GM15510 (cell line): ENCODE results near the gene MOCS2.

ENCODE experiments used
- POLR2A ChIP-seq: IDR thresholded peaks from 3 replicates; pipeline ENCODE4 v1.6.1; 2011; ENCODE audit warnings: borderline replicate concordance; ENCODE audit not compliant: insufficient read length; ENCODE audit errors: extremely low read depth

Gene MOCS2

DNA sequence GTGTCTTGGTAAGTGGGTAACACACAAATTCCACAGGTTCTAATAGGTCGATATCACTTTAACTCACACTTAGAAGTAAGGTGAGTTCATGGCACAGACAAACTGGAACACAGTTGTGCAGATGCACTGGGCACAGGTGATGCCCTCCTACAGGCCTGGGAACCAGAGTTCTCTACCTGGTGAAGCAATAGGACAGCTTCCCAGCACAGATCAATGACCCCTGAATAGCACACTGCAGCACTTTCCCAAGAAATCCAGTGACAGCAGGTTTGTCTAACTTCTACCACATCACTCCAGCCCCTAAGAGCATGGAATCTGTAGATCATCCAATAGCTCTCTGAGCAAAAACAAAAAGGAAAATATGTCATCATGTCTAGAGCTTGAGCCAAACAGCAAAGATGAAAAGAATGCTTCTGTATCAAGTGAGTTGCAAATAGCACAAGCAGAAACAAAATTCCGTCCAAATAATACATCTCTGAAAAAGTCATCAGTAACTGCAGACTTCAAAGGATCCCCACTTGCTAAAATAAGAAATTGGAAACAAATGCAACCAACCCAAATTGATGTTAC lies 33.5 kb downstream of the MOCS2 start:
- no peak for TF ChIP-seq POLR2A

DNA sequence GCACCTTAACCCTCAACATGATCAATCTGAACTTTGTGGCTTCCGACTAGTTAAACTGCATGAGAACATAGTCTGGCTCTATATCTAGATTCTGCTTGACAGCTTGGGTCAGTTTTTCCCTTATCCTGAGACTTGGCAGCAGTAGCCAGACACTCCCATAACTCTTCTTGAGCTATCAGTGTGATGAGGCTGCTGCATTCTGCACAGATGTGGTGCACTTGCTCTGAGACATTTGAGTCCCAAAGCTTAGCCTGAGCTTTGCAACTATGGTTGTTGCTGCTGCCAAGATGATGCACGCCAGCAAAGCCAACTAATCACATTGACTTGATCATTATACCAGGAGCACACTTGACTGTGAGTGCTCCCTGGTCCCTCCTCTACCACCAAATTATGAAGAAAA lies 36.2 kb downstream of the MOCS2 start:
- no peak for TF ChIP-seq POLR2A

DNA sequence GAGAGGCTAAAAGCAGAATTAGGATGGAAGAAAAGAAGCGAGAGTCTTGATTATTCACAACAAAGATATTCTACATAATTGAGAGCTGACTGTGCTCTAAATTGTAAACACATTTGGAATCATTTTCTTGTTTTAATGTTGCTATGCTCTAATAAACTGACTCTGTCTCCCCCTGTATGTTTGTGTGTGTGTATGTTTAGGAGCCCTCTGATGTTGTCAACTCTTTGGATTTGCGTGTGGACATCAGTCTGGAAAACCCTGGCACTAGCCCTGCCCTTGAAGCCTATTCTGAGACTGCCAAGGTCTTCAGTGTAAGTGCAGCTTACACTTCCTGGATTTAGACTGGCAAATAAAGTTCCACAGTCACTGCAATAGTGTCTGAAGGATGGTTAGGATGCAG lies 37.8 kb downstream of the MOCS2 start:
- TF ChIP-seq POLR2A: no peak

DNA sequence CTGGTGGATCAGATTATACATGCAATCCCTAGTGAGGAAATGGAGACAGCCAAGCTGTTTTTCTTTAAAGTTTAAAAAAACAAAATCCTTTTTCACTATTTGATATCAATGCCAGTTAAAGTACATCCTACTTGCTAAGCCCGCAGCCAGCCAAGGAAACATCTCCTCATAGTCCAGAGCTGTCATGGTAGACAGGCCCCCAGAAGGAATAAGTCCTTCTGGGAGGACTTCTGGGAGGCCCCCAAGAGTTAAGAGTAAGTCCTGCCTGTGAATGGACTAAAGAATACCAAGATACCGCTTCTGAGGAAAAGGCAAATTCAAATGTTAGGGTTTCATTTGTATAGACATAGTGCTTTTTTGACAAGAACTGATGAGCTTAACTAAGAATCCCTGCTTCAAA lies 38.3 kb downstream of the MOCS2 start:
- TF ChIP-seq POLR2A: no peak

DNA sequence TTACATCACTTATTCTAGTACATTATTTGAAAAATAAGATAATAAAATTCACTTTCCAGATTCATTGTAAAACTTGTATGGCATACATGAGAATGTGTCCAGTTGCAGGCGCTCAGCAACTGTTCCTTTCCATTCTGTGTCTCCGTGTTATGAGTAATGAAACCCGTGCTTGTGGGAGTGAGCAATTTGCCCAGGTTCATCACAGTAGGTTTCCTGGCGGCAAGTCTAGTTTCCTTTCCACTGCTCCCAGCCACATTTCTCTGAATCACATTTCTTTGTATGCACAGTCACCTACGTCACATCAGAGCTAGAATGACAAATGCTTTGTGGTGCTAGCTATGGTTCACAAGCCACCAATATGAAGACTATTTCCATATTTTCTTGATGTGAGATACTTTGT lies 39.9 kb downstream of the MOCS2 start:
- no peak for TF ChIP-seq POLR2A

DNA sequence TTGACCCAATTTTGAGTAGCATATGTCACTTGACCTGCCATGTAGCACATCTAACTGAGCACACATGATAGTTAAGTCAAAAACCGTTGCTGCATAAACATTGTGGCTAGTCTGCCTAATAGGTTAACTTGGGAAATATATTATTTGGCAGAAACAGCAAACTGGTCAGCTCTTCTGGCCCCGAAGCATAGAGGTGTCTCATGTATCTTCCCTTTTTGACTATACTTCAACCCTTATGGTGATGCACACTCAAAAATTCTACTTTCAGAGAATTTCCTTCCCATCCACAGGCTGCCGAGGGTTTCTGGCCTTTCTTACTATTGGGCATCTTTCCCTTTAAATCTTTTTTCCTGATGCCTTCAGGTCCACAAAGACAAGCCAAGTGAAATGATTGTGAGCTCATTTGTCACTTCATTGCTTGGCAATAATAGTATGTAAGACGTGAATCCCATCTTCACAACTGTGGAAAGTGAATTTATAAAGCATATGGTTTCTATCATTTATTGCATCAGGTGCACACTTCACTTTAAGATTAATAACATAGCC lies 41.2 kb downstream of the MOCS2 start:
- TF ChIP-seq POLR2A: no peak

DNA sequence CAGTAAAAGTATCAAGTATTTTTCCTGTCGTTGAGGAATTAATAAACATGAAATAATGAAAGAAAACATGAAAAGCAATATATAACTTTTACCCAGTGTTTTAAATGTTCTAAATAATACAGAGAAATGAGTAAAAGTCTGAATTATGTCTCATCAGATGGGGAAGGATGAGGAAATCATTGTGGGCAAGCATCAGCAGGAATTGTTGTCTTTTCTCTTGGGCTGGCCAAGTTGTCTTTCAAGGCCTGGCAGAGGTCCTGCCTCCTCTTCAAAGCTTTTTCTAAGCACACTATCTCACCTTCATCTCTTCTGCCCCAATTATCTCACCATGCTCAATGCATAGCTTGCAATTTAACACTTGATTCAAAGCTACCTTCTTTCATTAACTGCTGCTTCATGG lies 41.9 kb downstream of the MOCS2 start:
- no peak for TF ChIP-seq POLR2A

DNA sequence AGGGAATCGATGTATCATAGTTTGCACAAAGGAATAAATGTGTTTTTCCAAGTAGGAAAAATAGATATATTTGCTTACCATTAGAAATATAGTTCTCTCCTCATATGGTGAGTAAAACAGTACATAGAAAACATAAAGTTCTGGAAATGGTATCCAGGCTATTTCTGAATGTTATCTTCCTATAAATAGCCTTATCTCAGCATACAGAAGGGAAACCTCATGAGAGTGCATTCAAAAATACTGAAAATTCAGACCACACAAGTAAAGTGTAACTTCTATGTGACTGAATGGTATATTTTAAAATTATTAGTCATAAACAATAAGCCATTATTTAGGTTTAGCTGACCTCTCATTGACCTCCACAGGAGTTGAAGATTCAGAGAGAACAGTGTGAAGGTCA lies 43.5 kb downstream of the MOCS2 start:
- TF ChIP-seq POLR2A: no peak

DNA sequence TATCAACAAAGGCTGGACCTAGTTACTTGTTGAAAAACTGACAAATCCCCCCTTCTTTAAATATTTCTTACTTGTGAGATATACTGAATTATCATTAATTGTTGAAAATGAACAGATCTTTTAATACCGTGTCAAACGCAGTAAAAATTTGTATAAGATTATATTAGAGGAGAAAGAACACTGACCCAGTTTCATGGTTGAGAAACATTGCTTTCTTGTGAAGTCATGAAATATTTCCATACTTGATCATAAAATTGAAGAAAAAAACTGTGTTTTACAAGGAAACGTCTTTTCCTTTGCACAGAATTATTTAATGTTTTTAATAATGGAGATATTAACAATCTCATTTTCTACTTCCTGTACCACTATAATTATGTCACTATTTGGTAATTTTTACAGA lies 45.8 kb downstream of the MOCS2 start:
- no peak for TF ChIP-seq POLR2A

DNA sequence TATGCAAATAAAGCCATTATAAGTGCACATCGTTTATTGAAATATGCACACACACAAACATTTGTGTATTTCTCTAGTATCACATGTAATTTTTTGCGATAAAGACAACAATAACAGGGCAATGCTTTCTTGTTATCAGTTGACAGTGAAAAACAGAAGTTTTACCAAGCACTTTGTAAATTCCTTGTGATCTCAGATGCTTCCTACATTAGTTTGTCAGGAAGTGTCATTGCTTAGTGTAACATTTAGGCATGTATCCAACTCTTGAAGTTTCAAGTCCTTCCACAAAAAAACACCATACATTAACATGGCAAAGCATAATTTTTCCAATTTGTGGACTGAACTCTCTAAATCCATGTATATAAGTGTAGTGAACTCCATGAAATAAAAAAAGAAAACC lies 46.4 kb downstream of the MOCS2 start:
- no peak for TF ChIP-seq POLR2A

DNA sequence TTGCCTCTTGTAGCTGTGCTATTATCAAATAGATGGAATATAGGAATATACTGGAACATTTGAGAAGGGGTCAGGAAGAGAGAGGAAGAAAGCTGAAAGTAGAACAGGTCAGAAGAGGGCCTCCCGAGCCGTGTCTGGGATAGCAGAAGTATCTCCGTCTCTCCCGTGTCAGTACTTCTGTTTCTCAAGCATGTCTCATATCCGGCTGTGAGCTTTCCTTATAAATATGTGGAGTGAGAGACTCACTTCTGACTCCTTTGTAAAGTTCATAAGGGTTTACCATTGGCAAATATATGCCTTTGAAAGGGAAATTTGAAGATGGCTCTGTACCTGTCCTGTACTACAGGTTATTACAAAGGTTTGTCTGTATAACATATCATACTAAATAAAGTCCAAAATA lies 50.3 kb downstream of the MOCS2 start:
- no peak for TF ChIP-seq POLR2A

DNA sequence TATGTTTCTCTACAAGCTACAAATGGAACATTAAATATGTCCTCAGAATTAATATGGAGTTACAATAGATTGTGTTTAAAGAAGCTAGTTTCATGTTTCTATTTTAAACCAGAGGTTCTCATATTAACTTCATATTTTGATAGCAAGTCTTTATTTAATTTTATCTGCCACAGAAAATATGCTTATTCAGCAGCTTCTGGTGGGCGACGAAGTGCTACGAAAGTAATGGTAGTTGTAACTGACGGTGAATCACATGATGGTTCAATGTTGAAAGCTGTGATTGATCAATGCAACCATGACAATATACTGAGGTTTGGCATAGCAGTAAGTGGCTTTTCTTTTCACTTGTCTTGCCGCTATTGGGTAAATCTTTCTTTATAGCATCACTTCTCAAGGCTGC lies 54.2 kb downstream of the MOCS2 start:
- no peak for TF ChIP-seq POLR2A

DNA sequence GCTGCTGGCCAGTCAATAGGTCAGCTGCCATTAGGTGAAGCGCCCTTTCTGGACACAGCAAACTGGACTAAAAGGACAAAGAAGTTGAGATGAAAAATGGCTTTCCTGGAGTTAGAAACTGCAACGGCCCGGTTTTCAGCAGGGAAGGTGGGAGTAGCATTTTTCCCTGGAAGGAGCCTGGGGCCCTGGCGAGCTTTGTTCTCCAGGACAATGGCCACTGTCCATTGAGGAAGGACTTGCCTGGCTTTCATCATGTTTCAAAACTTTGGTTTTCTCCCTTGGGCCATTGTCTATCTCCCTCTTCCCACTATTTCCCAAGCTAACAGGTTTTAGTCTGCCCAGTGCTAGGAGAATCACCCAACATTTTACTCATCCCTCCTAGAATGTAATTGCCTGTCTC lies 56.2 kb downstream of the MOCS2 start:
- no peak for TF ChIP-seq POLR2A

DNA sequence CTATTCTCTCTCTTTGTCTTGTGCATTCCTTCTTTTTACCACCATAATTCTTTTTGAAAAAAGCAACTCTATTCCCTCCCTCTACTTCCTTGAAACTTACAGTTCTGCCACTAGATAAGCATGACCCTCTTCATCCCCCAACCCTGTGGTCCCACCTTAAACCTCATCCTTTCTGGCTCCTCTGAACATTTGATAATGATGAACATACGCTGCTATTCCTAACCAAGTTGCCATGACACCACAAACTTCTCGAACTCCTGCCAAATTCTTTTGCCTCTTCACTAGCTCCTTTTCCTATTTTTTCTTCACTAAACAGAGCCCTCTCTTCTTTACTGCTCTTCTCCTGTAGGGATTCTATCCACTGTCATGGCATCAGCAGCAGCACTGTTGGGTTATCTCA lies 57.1 kb downstream of the MOCS2 start:
- TF ChIP-seq POLR2A: no peak

DNA sequence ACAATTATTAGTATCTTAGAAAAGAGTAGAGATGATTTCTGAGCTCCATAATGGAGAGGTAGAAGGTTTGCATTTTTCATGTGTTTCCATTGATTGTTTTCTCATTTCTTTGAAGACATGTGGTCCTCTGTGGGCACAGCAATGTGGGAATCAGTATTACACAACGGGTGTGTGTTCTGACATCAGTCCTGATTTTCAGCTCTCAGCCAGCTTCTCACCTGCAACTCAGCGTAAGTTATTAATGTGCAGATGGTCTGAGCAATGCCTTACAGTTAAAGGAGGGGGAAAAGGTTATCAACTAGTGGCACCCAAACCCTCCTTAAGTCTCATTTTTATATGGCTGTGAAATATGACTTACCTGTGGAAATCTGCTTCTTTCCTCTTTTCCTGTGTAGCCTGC lies 61.3 kb downstream of the MOCS2 start:
- TF ChIP-seq POLR2A: no peak
